HG03095 (cell line): ENCODE data around the gene BCL7C.
"Not testable (repeated sequence)": the region's sequence is repeated elsewhere in the genome, so short reads cannot be mapped to it uniquely, and the experiment has no call there.

Experiments used
- ATAC-seq: cut with Tn5 transposase; IDR thresholded peaks from one replicate; pipeline ENCODE4 v1.9.1; 2021; ENCODE audit warnings: moderate library complexity; ENCODE audit not compliant: unreplicated experiment

BCL7C gene

GRCh38 chr16:30870904-30871303 is 23.0 kb downstream of the BCL7C start:
- no peak for ATAC-seq

GRCh38 chr16:30867747-30868146 is 26.1 kb downstream of the BCL7C start:
- ATAC-seq, result no peak

GRCh38 chr16:30866031-30866430 is 27.8 kb downstream of the BCL7C start:
- ATAC-seq, result no peak

GRCh38 chr16:30863178-30863577 is 30.7 kb downstream of the BCL7C start:
- ATAC-seq, result not testable (repeated sequence)

- not testable (repeated sequence) for ATAC-seq
Measured at GRCh38 chr16:30860729-30861128, 33.1 kb downstream of the BCL7C start.

- ATAC-seq, result no peak
Measured at GRCh38 chr16:30858829-30859423, 35.0 kb downstream of the BCL7C start.

- no peak for ATAC-seq
Measured at GRCh38 chr16:30858111-30858495, 35.8 kb downstream of the BCL7C start.

GRCh38 chr16:30853758-30854157 is 40.1 kb downstream of the BCL7C start:
- ATAC-seq, result no peak

GRCh38 chr16:30850246-30850645 is 43.6 kb downstream of the BCL7C start:
- no peak for ATAC-seq

- no peak for ATAC-seq
Measured at GRCh38 chr16:30846649-30847402, 47.1 kb downstream of the BCL7C start.

- no peak for ATAC-seq
Measured at GRCh38 chr16:30844671-30845449, 49.0 kb downstream of the BCL7C start.

GRCh38 chr16:30844346-30844670 is 49.6 kb downstream of the BCL7C start:
- ATAC-seq, result no peak

GRCh38 chr16:30843501-30843900 is 50.4 kb downstream of the BCL7C start:
- no peak for ATAC-seq

- no peak for ATAC-seq
Measured at GRCh38 chr16:30842971-30843370, 50.9 kb downstream of the BCL7C start.

GRCh38 chr16:30841332-30841731 is 52.5 kb downstream of the BCL7C start:
- no peak for ATAC-seq

- no peak for ATAC-seq
Measured at GRCh38 chr16:30840611-30841010, 53.3 kb downstream of the BCL7C start.

GRCh38 chr16:30839523-30840227 is 54.2 kb downstream of the BCL7C start:
- ATAC-seq, result no peak

GRCh38 chr16:30838876-30839471 is 54.9 kb downstream of the BCL7C start:
- no peak for ATAC-seq

- ATAC-seq, result no peak
Measured at GRCh38 chr16:30837904-30838303, 56.0 kb downstream of the BCL7C start.
